Coronary artery (tissue), 2 donors: ENCODE measurements around the gene BMPR2.
"Not testable (repeated sequence)": the region's sequence is repeated elsewhere in the genome, so short reads cannot be mapped to it uniquely, and the experiment has no call there.

Experiments used
- DNase-seq: peaks from one replicate; pipeline ENCODE4 v3.0.0-alpha.2; 2017; ENCODE audit warnings: low spot score
- H3K27ac ChIP-seq, 2 donors: fragments of 200-600 bp; sonication (generic); one replicate each; pipeline ENCODE4 v1.5.1; 2016 to 2019
- H3K4me3 ChIP-seq: fragments of 200-600 bp; sonication (generic); 2 replicates; pipeline ENCODE4 v1.5.1; 2016; ENCODE audit warnings: mild to moderate bottlenecking, moderate library complexity
- TF ChIP-seq, protein P1 (sequence below): fragments of 200-600 bp; sonication (generic); IDR thresholded peaks from one replicate; pipeline ENCODE4 v1.5.1; 2019; ENCODE audit warnings: antibody characterized with exemption

BMPR2 gene

DNA sequence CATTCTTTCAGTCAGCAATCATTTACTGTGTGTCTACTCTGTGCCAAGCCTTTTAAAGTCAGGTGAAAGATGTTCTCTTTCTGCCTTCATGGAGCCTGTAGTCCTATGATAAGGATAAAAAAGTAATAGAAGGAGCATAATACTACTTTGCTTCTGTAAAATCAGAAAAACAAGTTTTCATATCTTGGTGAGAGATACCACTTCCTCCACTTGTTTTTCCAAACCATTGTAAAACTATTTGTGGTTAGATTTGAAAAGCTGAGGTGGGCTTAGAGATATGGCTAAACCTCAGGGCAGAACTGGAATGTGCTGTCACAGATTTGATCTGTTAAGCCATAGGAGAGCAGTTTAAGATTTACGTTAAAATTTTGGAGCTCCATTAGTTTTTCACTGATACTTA is 153.9 kb downstream of the BMPR2 start:
- TF ChIP-seq, protein P1, sequence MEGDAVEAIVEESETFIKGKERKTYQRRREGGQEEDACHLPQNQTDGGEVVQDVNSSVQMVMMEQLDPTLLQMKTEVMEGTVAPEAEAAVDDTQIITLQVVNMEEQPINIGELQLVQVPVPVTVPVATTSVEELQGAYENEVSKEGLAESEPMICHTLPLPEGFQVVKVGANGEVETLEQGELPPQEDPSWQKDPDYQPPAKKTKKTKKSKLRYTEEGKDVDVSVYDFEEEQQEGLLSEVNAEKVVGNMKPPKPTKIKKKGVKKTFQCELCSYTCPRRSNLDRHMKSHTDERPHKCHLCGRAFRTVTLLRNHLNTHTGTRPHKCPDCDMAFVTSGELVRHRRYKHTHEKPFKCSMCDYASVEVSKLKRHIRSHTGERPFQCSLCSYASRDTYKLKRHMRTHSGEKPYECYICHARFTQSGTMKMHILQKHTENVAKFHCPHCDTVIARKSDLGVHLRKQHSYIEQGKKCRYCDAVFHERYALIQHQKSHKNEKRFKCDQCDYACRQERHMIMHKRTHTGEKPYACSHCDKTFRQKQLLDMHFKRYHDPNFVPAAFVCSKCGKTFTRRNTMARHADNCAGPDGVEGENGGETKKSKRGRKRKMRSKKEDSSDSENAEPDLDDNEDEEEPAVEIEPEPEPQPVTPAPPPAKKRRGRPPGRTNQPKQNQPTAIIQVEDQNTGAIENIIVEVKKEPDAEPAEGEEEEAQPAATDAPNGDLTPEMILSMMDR = no peak
- Histone ChIP-seq H3K4me3 (no peak overlapping the region), H3K27ac (no peak overlapping the region)
- DNase-seq = no peak

DNA sequence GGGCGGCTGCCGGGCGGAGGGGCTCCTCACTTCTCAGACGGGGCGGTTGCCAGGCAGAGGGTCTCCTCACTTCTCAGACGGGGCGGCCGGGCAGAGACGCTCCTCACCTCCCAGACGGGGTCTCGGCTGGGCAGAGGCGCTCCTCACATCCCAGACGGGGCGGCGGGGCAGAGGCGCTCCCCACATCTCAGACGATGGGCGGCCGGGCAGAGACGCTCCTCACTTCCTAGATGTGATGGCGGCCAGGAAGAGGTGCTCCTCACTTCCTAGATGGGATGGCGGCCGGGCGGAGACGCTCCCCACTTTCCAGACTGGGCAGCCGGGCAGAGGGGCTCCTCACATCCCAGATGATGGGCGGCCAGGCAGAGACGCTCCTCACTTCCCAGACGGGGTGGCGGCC is 159.2 kb downstream of the BMPR2 start:
- H3K27ac ChIP-seq, H3K4me3 ChIP-seq, DNase-seq: not testable (repeated sequence)

DNA sequence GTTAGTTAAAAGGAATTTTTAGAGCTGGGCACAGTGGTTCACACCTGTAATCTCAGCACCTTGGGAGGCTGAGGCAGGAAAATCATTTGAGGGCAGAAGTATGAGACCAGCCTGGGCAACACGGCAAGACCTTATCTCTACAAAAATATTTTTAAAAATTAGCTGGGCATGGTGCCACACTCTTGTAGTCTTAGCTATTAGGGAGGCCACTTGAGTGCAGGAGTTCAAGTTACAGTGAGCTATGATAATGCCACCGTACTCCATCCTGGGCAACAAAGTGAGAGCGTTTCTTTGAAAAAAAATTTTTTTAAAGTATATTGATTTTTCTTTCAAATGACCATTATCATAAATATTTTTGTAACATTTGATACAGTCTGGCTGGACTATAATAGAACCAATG is 165.0 kb downstream of the BMPR2 start:
- DNase-seq = no peak
- Histone ChIP-seq H3K4me3 (no peak overlapping the region), H3K27ac (no peak overlapping the region)
- TF ChIP-seq, protein P1 = no peak

DNA sequence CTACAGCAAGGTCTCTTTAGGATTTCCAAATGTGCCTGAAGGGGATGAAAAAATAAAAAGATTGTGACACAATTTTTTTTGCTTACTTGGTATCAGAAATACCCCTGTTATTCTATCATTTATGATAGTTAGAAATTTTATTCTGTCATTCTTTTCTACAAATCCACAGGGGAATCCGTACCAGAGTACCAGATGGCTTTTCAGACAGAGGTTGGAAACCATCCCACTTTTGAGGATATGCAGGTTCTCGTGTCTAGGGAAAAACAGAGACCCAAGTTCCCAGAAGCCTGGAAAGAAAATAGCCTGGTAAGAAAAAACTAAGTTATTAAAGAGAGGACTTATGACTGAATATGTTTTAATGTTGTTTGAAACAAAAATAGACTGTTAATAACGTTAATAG is 166.0 kb downstream of the BMPR2 start:
- peak overlapping the region in 1 of 2 donors; percentile 14 for H3K27ac ChIP-seq
- TF ChIP-seq, protein P1 = no peak
- no peak for DNase-seq
- H3K4me3 ChIP-seq = no peak overlapping the region

DNA sequence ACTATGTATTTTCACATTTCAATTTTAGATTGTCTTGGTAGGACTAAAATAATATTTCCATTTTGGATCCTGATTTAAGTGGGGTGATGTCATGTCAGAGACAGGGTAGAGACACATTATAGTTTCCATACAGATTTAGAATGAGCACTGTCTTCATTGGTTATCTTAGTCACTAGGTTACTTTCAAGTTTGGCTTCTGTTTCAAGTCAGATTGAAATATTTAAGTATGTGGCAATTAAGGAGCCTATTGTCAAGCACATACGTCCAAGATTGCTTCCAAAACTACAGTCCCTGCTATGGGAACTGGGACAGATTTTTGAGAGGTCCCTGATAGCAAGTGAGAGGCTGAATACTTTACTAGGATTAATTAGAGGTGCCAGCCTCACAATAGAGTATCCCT is 169.4 kb downstream of the BMPR2 start:
- no peak for DNase-seq
- Histone ChIP-seq H3K4me3 (no peak overlapping the region), H3K27ac (no peak overlapping the region)
- TF ChIP-seq, protein P1 = no peak

DNA sequence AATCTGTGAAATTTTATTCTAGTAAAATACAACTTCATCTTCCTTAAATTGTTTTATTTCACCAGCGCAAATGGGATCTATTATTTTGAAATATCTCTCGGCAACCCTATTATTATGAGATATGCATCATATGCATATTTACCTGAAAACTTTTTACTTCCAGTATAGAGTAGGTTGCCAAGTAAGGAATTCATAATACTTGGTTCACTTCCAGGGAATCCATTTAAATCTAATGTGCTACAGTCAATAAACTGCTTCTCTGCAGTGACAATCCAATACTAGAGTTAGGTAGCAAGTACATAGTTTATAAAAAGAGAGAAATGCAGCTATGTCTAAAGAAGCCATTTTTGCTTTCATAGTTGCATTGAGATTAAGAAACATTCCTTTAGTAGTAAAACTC is 169.8 kb downstream of the BMPR2 start:
- no peak overlapping the region for H3K4me3 ChIP-seq
- TF ChIP-seq, protein P1 = no peak
- H3K27ac ChIP-seq = no peak overlapping the region
- no peak for DNase-seq

DNA sequence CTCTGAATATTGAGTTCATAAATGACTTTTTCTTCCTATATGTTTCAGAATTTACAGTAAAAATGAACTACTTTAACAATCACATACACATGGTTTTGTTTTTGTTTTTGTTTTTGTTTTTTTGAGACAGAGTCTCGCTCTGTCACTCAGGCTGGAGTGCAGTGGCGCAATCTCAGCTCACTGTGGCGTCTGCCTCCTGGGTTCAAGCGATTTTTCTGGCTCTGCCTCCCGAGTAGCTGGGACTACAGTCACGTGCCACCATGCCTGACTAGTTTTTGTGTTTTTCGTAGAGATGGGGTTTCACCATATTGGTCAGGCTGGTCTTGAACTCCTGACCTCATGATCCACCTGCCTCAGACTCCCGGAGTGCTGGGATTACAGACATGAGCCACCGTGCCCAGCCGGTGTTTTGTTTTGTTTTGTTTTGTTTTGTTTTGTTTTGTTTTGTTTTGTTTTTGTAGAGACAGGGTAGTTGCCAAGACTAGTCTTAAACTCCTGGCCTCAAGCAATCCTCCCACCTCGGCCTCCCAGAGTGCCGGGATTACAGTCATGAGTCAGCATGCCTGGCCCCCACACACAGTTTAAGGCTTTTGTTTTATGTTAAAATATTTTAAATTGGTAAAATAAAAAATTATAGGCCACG is 170.5 kb downstream of the BMPR2 start:
- H3K27ac ChIP-seq, DNase-seq, H3K4me3 ChIP-seq: not testable (repeated sequence)

DNA sequence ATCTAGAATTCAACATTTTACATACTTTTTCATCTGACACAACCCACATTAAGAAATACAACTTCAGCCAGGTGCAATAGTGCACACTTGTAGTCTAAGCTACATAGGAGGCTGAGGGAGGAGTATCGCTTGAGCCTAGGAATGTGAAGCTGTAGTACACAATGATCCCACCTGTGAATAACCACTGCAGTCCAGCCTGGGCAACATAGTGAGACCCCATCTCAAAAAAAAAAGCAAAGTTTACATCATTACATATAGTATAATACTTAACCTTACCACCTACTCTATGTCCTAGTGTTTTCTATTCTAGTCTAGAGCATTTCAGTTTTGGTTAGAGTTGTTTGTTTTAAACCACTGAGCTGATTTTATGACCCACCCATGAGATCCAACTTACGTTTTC is 172.1 kb downstream of the BMPR2 start:
- no peak for DNase-seq
- Histone ChIP-seq H3K27ac (no peak overlapping the region), H3K4me3 (no peak overlapping the region)
- TF ChIP-seq, protein P1 = no peak

DNA sequence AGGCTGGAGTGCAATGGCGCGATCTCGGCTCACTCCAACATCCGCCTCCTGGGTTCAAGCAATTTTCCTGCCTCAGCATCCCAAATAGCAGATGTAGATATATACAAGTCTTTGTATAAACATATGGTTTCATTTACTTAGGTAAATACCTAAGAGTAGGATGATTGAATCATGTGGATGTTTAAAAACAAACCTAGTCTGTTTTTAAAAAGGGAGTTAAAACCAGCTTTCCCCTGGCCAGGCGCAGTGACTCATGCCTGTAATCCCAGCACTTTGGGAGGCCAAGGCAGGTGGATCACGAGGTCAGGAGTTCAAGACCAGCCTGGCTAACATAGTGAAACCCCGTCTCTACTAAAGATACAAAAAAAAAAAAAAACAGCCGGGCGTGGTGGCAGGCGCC is 174.9 kb downstream of the BMPR2 start:
- H3K27ac ChIP-seq, DNase-seq, H3K4me3 ChIP-seq: not testable (repeated sequence)
